Body of pancreas (tissue), 4 donors: ENCODE measurements around the gene PTPN1.

Experiments used
- CTCF ChIP-seq, 7 experiments: fragments of 450-650 bp in 4 of 7; fragments of 200-600 bp in 3 of 7; sonication (generic) in 3 of 7; IDR thresholded peaks; one replicate each; pipeline ENCODE4 v1.5.1; 2016 to 2019; ENCODE audit warnings: antibody characterized with exemption in 7 of 7
- POLR2A ChIP-seq, 3 donors: fragments of 450-650 bp; IDR thresholded peaks; one replicate each; pipeline ENCODE4 v1.6.1; 2016; ENCODE audit warnings: antibody characterized with exemption in 3 of 3, mild to moderate bottlenecking in 2 of 3

DNA sequence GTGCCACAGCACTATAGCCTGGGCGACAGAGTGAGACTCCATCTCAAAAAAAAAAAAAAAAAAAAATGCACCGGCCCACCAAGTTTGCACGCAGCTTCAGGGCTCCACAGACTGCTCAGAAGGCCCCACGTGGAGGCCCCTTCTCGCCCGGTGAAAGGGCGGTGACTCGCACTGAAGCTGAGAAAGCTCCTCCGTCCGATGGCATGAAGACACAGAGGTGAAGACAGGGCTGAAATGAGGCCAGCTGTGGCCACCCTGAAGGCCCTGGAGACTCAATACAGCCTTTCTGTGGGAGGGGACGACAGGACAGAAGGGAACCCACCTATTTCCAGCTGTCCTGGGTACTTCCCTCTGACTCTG lies 84.0 kb downstream of the PTPN1 start:
- TF ChIP-seq POLR2A (IDR thresholded peaks at IDR 0.05) (no peak), CTCF (IDR thresholded peaks at IDR 0.05) (no peak)
